GM21447 (cell line): ENCODE measurements around the gene SBK1.

ENCODE experiments used
- ATAC-seq: cut with Tn5 transposase; IDR thresholded peaks from one replicate; pipeline ENCODE4 v1.9.1; 2021; ENCODE audit not compliant: unreplicated experiment

Gene SBK1

DNA sequence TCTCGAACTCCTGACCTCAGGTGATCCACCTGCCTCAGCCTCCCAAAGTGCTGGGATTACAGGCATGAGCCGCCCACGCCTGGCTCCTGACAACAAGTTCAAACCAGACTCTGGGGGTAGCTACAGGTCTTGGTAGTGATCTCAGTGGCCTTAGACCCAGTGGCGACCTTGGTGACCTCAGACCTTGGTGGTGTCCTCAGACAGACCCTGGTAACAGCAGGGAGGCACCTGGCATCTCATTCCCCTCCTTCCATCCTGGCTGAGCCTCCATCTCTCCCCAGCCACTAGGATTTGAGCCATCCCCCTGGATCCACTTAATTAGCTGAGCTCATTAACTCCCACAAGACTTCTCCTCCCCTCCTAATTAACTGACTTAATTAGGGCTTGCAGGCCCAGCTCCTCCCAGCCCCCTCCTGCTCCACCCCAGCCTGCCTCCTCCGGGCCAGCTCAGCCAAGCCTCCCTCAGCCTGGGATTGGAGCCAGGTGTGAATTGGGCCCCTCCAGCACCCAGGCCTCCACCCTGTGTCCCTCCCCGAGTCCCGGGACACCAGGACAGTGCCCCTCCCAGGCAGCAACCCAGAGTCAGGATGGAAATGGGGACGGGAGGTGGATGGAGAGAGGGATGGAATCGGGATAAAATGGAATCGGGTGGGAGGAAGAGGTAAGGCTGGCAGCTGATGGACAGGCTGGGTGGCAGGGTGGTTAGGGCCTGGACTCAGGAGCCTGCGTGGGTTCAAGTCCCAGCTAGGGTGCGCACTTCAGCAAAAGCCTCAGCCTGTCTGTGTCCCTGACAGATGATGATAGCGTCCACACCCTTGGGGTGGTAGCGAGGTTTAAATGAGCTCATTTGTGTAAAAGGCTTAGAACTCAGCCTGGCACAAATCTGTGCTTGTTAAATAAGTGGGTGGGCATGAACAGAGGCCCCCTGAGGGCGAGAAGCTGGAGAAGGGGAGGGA is 11.2 kb upstream of the SBK1 start:
- ATAC-seq, result no peak

- no peak for ATAC-seq
Observed at GRCh38 chr16:28282045-28282444, 10.3 kb upstream of the SBK1 start.

GRCh38 chr16:28283173-28283572 is 9.2 kb upstream of the SBK1 start:
- no peak for ATAC-seq

DNA sequence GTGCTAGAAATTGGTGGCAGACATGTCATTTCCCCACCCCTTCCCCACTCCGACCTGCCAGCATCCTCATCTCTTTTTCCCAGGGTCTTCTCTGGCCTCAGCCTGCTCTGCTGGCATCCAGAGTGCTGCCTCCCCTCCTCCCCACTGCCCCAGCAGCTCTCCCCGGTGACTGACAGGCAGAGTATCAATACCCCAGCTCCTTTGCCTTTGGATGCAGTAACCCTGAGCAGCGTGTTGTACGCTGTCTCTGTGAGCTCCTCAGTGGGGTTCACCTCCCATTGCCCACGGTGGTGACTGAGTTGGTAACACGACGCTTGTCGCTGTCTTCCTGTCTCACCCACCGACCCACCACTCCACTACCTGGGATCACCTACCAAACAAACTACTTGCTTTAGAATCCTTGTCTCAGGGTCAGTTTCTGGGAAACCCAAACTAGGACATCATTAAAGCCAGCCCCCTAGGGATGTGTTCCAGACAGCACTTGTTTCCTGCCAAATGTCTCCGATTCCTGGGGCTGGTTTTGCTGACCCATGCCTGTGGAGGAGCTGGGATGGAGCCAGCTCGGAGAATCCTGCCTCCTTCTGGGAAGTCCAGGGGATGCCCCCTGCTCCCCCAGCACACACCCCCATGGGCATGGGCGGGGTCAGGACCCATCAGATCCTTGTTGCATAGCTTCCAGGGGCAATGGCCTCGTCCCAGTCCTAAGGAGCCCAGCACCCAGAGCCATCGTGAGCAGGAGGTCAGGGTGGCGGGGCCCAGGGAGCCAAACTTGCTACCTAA is 8.3 kb upstream of the SBK1 start:
- no peak for ATAC-seq

DNA sequence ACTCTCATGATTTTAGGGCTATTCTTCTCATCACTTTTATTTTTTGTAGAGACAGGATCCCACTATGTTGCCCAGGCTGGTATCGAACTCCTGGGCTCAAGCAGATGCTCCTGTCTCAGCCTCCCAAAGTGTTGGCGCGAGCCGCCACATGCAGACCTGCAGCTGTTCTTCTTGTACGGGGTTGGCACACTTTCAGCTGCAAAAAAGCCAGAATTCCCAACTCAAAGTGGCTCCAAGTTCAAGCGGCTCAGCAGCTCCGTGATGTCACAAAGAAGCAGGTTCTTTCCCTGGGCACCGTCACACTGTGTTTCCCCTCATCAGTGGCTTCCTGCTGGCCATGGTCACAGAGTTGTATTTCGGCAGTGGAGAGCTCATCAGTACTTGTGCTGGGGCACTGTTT is 6.7 kb upstream of the SBK1 start:
- no peak for ATAC-seq

- ATAC-seq, result no peak
Observed at GRCh38 chr16:28288114-28288513, 4.2 kb upstream of the SBK1 start.

DNA sequence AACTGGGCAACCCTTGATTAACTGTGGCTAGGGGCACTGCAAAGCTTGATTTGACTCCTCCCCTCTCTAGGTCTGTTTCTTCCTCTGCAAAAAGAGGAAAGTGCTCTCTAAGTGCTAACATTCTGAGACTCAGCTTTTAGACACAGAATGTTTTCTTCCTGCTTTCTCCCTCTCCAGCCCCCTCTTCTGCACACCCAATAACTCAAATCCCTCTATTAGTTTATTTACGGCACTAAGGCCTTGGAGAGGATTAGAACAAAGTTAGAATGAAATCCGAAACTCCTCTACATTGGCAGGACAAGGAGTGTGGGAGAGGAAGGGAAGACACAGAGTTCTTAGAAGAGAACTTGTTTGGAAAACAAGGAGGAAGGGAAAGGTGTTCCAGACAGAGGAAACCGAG is 3.3 kb upstream of the SBK1 start:
- no peak for ATAC-seq

GRCh38 chr16:28289939-28290858 is 2.1 kb upstream of the SBK1 start:
- no peak for ATAC-seq

- ATAC-seq, result no peak
Observed at GRCh38 chr16:28290859-28291254, 1.5 kb upstream of the SBK1 start.

DNA sequence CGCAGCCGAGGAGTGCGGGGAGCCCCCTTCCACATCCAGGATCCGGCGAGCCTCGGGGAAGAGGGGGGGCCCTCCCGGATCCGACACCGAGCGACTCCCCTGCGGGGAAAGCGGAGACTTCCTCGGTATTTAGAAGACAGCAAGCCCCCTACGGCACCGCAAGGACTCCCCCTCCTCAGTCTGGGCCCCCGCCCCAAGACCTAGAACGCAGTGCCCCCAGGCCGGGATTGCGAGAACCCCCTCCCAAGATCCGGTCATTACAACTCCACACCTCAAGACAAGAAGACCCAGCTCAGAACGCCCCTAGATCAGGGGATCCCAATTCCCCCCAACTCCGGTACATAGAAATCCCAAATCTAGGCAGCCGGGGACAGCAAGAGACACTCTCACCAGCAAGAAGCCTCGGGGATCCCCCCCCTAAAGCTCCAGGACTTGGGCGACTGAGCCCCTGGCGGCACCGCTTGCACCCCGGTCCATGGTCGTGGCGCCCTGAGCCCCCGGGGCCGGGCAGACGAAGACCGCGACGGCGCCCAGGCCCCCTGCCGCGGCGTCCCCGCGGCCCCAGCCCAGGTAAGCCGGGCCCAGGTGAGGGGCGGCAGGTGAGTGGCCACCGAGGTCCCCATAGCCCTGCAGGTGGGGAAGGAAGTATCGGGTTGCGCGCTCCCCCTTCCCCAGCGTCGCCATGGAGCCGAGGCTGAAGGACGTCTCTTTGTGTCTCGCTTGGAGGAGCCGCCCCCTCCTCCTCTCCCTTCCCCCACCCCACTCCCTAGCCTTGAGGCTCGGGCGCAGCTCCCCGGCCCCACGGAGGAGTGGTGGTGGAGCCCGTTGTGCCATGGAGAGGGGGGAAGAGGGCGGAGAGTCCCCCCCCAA is 641 bp downstream of the SBK1 start:
- no peak for ATAC-seq

DNA sequence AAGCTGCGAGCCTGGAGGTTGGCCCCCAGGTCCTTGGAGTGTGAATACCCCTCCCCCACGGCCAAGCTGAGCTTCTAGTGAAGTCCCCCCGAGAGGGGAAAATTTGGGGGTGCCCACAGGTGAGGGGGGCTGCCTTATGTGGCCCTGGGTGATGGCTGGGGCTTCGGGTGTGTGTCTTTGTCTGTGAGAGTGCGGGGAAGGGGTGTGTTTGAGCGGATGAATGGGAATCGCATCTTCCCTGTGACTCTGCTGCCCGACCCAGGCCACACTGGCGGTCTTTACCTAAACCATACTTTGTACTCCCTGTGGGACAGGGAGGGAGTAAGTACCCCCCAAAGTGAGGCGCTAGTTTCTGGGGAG is 1.3 kb downstream of the SBK1 start:
- no peak for ATAC-seq

GRCh38 chr16:28294201-28294600 is 1.9 kb downstream of the SBK1 start:
- no peak for ATAC-seq

DNA sequence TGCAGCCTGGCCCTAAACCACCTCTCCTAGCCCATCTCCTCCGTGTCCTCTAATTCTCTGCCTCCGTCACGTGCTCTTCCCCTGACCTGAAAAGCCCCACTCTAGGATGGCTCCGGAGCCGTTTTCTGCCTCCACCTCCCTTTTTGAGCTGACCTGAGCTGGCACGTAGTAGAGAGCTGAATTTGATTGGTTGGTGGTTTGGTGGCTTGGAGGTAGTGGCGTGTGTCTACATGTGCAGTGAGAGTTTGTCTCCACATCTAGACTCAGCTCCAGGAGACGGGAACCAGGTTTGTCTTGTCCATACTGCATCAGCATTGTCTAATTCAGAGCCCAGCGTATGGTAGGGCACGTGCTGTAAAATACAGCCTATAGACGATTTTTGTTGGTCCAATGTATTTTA is 3.0 kb downstream of the SBK1 start:
- no peak for ATAC-seq

DNA sequence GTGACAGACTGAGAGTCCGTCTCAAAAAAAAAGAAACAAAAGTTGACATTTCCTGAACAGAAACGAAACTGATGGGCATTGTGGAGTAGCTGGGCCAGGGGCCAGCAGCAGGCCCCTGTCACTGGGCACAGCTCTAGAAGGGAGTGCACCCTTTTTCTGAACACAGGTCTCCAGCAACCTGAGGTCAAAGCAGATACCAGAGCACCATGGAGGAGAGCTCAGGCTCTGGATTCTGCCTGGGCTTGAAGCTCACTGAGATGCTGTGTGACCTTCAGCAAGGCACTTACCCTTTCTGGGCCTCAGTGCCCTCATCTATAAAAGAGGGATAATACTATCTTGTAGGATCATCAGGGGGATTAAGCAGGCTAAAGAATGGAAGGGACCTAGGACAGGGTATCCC is 5.0 kb downstream of the SBK1 start:
- ATAC-seq, result no peak

GRCh38 chr16:28297784-28298510 is 5.6 kb downstream of the SBK1 start:
- ATAC-seq, result no peak

GRCh38 chr16:28298511-28298878 is 6.2 kb downstream of the SBK1 start:
- ATAC-seq, result no peak

DNA sequence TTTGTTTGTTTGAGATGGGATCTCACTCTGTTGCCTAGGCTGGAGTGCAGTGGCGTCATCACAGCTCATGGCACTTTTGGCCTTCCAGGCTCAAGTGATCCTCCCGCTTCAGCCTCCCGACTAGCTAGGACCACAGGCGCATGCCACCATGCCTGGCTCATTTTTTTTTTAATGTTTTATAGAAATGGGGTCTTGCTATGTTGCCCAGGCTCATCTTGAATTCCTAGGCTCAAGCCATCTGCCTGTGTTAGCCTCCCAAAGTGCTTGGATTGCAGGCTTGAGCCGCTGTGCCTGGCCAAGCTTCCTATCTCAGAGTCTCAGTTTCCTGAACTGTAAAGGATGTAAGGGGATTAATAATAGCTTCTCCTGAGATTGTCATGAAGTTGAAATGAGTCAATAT is 8.0 kb downstream of the SBK1 start:
- no peak for ATAC-seq

DNA sequence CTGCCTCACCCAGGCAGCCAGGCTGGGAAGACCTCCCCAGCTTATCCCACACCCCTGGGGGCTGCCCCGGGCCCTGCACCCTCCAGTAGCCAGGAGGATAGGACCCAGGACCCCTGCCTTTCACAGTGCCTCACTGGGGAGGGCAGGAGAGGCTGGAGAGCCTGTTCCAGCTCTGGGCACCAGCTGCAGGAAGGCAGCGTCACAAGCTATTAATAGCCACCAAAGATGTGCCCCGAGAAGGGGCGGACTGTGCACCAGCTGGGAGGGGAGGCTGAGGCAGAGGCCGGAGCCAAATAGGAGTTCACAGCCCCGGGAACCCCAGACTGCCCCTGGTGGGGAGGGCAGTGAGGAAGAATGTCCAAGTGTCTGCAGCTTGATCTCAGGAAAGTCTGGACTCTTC is 8.8 kb downstream of the SBK1 start:
- ATAC-seq, result no peak

DNA sequence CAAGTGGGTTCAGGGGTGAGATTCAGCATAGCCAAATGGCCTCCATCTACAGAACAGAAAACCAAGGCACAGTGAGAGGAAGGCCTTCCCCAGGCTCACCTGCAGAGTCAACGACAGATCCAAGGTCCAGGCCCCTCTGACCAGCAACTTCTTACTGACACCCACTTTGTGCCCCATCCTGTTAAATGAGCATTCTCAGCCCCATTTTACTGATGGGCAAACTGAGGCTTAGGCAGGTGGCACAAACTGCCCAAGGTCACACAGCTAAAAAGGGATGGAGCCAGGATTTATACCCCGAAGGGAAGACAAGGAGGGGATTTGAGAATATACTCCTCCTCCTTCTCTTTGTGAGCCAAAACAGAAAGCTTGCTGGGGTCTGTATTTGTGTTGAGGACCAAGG is 9.3 kb downstream of the SBK1 start:
- no peak for ATAC-seq

- no peak for ATAC-seq
Observed at GRCh38 chr16:28303132-28303531, 10.8 kb downstream of the SBK1 start.
